DMS79 treated with DMSO at 0.1 percent for 48 hours (cell line): Measurements from ENCODE around the gene RPS27L.
A peak's percentile ranks its signal among the peaks of the same experiment; 100 is the strongest.

Source experiments
- DNase-seq: peaks from one replicate; lab custom pipeline; 2025; lab: John Stamatoyannopoulos, UW

Gene RPS27L

GRCh38 chr15:63157118-63157843 is at the start of gene RPS27L:
TSS of gene RPS27L (minus strand) at chr15:63157477. CDS start at chr15:63157405, 72 bp downstream.
- DNase-seq = peak; percentile 49

GRCh38 chr15:63206079-63206478 is 48.8 kb upstream of the RPS27L start:
- DNase-seq = no peak

GRCh38 chr15:63203451-63204090 is 46.3 kb upstream of the RPS27L start:
- no peak for DNase-seq

GRCh38 chr15:63202861-63203260 is 45.6 kb upstream of the RPS27L start:
- no peak for DNase-seq

- no peak for DNase-seq
Measured at GRCh38 chr15:63200464-63201249, 43.4 kb upstream of the RPS27L start.

GRCh38 chr15:63198371-63199250 is 41.3 kb upstream of the RPS27L start:
- DNase-seq = no peak

GRCh38 chr15:63197626-63198025 is 40.3 kb upstream of the RPS27L start:
- no peak for DNase-seq

GRCh38 chr15:63196842-63197241 is 39.6 kb upstream of the RPS27L start:
- no peak for DNase-seq

GRCh38 chr15:63195569-63196015 is 38.3 kb upstream of the RPS27L start:
- no peak for DNase-seq

GRCh38 chr15:63194880-63195568 is 37.7 kb upstream of the RPS27L start:
- no peak for DNase-seq

GRCh38 chr15:63194302-63194701 is 37.0 kb upstream of the RPS27L start:
- DNase-seq = no peak

GRCh38 chr15:63192619-63193206 is 35.4 kb upstream of the RPS27L start:
- DNase-seq = no peak

GRCh38 chr15:63191895-63192618 is 34.8 kb upstream of the RPS27L start:
- no peak for DNase-seq

- DNase-seq = no peak
Measured at GRCh38 chr15:63190769-63191649, 33.7 kb upstream of the RPS27L start.

- no peak for DNase-seq
Measured at GRCh38 chr15:63189941-63190768, 32.9 kb upstream of the RPS27L start.

- peak; percentile 53 for DNase-seq
Measured at GRCh38 chr15:63188926-63189871, 31.9 kb upstream of the RPS27L start, which contains the start of gene RAB8B. TSS of gene RAB8B (plus strand) at chr15:63189606. CDS start at chr15:63189625, 19 bp downstream.
